Stimulated activated CD8-positive, alpha-beta memory T cell treated with anti-CD3 and anti-CD28 coated beads, Interleukin-15, amount 100 ng/mL, for 1 hour (primary cell): Measurements from ENCODE around the gene VSX1.

Source experiments
- DNase-seq: peaks from one replicate; pipeline ENCODE4 v3.0.0-alpha.2; 2020; ENCODE audit warnings: low read depth

Gene VSX1

DNA sequence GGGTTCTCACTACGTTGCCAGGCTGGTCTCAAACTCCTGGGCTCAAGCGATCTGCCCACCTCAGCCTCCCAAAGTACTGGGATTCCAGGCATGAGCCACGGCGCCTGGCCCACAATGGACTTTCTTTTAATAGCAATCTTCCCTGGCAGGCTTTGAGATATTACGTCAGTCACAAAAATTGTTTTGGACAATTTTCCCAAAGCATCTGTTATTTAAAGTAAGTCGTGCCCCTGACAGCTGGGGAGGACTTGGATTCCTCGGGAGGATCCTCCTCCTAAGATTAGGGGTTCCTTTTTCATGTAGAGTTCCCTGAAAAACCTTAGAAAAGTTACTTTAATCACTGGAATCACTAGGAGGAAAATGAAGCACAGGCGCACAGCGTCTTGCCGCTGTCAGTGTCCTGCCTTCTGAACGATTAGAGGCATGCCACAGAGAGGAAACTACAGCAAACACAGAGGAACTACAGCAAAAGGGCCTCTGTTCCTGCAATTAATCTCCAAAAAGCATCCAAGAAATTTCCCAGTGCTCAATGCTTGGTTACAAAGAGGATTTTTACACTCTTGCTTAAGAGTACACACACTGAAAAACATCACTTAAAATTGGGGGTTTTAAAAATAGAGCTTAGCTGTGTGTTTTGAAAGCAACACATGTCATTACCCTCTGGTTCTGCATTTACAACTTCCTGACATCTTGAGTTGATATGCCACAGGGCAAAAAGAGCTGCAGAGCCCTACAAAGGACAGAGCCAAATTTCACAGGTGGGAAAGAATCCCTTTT is 28.5 kb downstream of the VSX1 start:
- DNase-seq = no peak

DNA sequence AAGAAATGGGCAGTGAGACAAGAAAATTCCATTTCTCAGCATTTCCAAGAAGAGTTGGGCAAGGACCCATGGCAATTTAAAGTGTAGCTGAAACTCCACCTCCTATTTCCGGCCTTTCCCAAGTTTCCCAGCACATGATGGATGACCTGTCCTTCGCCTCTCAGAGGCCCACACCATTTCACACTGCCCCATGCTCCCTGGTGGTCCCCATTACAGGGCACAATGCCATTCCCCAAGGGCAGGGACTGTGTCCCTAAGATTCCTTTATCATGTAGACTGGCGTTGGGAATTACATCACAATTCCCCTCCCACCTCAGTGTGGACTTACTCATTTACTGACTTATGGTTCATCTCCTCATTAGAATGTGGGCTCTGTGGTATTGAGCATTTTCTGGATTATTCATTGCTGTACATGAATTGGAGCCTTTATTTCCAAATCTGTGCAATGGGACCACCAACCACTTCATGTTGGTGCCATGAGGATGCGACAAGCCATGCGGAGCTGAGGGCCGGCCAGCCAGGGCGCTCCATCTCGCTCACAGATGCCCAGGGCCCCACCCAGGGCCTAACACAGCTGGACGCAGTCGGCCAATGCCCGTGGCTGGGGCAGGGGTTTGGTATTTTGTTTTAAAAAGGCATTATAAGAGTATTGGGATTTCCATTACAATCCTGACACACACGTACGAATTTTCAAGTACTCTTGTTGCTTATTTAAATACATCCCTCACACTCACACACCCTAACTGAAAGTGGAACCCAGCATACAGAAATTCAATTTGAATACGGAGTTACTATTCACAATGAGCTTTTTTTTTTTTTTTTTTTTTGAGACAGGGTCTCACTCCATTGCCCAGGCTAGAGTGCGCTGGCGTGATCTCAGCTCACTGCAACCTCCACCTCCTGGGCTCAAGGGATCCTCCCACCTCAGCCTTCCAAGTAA is 29.4 kb downstream of the VSX1 start:
- no peak for DNase-seq

DNA sequence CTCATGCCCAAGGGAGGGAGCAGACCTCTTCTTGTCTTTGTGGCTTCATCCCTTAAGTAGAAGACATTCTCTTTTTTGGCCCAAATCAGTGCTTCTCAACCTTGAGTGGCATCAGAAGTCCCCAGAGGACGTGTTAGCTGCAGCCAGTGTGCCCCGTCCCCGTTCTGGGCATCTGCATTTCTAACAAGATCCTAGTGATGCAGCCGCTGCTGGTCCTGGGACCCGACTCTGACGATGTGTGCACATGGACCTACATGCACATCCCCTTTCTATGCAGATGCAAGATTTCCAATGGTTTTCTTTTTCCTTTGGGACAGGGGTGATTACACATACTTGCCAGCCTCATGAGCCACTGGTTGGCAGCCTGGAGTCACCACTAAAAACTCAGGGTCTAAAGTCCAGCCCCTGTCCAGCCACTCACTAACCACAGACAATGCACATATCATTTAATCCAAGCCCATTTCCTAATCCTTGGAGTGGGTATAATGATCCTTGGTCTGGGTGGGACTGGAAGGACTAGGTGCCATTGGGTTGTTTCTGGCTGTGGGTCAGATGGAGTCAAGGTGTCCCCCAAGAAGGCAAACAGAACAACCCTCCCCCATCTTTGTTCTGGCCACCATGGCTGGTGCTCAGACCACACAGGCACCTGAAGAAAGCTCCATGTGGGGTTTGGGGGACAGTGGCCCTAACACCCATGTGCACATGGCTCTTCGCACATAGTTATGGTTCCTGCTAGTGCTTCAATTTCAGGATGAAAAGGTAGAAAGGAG is 30.4 kb downstream of the VSX1 start:
- no peak for DNase-seq

DNA sequence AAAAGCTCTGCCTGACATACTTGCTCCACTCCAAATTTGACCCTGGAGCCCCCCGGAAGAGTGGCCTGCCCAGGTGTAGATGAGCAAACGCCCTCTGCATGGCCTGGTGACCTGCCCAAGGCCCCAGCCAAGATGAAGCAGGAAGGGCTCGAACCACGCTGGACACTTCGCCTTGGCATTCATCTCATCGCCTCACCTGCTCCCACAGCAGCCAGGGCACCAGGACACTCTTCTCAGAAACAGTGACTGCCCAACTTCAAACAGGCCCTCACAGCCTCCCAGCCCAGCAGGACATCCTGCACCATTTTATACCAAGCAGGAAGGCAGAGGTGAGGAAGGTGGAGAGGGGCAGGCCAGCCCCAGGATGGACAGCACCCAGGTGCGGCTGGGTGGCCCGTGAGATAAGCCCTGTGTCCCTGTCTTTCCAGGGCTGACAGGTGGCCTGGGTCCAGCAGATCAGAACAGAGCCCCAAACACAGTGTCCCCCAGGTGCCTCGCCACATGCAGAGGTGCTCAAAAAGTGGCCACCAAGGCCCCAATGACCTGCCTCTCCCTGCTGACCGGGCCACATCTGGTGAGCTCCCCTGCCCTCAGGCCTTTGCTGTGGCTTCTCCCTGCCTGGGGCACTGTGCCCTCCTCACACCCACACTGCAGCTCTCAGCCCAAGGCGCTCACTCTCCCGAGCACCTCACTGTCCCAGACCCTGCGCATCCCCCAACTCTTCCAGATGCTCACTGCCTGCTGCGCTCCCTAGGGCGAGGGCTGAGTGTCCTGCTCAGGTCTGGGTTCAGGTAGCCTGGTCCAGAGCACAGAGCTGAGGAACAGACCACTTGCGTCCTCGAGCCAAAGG is 31.2 kb downstream of the VSX1 start:
- no peak for DNase-seq

DNA sequence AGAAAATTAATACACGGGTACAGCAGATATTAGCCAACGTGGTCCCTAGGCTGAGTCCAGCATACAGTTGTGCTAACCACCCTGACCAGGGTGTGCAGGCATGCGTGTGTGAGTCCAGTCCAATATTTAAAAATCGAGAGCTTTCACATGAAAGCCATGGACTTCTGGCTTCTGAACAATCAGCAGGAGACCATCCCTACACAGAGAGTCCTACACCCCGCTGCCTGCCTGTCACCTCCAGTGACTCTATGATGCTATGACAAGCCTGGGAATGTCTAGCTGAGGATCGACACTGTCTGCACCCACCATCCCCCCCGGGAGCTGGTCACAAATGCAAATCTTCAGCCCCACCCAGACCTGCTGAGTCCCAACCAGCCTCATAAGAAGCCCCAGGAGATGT is 31.9 kb downstream of the VSX1 start:
- DNase-seq = no peak

DNA sequence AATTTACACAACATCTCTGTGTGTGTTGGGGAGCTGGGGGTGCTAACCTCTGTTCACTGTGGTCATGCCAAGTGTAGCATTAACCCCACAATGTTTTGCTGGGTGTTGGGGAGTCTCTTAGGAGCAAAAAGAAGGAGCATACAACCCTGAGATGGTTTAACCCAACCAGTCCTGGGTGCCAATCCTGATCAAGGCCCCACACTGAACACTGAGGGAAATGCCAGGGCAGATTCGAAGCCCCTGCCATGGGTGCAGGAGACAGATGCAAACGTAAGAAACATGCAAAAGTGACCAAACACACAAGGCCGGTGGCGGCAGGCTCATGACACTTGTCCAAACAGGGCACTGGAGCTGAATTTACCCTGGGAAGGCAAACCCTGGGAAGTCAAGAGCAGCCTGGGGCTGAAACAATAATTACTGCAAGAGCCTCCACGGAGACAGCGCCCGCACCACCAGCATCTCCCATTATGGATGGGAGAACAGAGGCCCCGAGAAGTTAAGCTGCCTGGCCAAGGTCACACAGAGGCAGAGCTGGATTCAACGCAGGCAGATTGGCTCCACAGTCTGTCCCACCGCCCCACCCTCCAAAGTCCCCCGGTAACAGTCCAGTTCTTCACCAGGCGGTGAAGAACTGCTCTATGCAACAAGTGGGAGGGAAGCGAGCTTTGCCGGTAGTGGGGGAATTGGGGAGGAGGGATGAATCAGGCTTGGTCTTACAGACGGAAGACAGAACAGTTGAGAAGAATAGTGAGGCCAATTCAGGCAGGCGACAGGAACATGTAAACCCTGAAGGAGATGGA is 32.5 kb downstream of the VSX1 start:
- DNase-seq = no peak

DNA sequence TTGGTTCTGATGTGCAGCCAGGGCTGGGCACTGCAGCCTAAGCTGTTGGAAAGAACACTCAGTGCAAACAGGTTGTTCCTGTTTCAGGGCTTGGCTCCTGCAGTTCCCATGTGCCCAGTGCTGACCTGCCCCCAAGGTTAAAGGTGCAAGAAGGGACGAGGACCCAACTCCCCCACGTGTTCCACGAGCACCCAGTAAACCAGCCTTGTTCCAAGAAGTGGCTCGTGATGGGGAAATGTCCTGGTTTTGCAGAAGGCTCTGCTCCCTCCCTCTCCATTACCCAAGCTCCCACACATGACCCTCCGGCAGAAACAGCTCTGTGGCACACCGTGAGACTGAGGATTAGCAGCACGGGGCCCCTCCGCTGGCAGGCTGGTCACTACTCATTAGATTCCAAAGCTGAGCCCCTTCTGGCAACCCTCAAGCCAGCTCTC is 33.4 kb downstream of the VSX1 start:
- no peak for DNase-seq

DNA sequence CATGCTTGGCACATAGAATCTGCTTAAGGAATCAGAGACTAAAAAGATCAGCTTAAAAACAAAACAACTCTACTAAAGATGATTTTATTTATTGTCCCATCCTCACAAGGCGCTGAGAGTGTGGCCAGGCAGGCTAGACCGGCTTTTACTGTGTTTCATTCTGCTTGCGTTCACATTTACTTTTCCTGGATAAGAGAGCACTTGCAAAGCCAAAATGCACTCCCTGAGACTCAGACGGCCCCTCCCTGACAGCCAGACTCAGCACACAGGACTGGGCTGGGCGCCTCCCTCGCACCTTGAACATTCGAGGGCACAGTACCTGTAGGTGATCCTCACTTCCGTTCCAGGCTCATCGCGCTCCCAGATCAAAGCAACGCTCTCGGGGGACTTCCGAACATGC is 34.2 kb downstream of the VSX1 start:
- no peak for DNase-seq

DNA sequence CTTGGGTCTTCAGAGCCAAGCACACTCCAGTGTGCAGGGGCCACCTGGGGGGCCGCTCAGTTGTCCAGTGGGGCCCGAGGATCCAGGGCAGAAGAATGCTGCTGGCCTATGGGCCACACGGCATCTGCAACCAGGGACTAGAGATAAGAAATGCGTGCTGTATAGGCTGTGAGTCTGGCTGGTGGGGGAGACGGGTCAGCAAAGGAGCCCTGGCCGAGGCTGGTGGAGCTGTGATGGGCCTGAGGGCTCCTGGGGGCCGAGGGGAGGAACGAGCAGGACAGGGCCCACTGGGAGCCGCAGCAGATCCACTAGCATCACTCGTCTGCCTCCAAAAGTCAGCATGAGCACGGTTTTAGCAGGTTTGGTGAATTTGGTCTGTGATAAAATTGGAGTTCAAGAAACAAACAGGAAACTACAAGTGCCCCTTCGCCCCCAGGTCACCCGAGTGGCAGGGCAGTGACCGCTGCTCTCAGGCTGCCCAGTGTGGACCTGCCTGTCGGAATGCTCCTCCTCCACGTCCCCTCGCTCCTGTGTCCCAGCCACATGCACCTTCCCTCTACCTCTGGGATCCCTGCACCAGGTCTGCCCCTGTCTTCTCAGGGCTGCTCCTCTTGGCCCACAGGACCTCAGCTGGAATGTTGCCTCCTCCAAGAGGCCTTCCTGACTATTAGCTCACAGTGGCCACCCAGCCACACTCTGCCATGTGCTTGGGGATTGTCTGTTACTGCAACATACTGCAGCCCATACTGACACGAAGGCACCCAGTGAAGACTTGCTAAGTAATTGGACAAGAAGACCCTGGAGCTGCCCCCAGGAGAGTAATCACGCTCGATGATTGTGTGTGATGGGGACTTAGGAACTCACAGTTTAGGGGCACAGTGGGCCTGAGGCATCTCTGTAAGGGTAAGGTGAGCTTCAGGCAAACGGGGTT is 34.9 kb downstream of the VSX1 start:
- no peak for DNase-seq

DNA sequence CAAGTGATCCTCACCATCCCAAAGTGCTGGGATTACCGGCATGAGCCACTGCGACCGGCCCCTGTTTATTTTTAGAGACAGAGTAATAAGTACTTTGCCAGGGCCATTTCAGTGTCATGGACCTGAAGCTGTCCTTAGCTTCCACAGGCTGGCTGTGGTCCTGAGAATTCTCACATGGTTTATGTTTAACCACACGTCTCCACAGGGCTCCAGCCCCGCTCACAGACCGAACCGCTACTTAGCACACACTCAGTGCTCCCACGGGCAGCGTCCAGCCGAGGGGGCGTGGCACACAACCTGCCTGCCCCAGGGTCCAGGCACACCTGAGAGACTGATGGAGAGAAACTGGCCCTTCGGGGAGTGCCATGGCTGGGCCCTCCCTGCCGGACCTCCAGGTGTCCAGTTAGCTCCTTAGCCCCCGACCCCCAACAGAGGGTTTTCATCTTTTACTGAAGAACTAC is 35.7 kb downstream of the VSX1 start:
- DNase-seq = no peak

DNA sequence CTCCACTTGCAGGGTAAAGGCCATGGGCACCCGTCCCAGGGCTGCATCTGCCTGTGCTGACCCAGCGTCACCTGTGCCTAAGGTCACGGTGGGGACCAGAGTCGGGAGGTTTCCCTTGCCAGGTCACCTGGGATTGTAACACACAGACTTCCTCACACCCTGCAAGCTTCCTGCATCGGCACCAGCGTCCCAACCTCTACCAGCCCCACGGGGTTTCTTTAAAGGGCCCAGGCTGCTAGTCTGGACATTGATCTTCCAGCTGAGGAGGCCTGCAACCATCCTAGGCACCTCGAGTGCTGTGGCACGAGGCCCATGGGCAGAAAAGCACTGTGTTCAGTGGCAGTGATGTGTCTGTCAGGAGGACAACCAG is 36.6 kb downstream of the VSX1 start:
- DNase-seq = no peak

DNA sequence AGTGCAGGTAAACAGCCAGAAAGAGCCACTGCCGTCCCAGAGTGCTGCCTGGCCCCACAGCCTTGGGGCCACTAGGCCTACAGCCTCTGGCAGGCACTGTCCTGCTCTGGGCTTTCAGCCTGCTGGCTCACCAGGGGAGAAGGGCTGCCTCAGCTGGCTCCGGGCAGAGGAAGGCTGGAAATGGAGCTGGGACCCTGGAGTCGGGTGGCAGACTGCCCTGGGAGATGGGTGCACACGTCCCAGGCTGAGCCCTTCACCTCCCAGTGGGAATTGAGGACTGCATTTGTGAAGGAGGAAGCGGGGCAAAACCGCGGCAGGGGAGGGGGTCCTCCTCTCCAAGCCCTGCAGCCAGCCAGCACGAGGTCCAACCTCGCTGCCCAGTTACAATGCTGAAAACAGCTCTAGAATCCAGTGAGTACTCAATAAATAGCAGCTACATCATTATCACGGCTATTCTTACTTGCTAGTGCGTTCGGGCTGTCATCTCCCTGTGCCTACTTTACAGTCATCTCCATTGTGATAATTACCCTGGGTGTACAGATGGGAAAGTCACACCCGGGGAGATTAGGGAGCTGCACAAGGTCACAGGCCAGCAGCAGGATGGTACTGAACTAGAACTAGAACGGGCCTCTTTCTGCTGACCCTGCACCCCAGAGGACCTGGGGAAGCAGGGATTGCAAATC is 37.1 kb downstream of the VSX1 start:
- DNase-seq = no peak

DNA sequence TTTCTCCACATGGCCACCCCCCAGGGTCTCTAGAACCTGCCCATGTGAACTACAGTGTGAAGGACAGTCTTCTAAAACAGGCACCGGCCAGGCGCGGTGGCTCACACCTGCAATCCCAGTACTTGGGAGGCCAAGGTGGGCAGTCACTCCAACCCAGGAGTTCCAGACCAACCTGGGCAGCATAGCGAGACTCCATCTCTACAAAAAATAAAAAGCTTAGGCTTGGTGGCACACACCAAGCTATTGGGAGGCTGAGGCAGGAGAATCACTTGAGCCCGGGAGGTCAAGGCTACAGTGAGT is 37.7 kb downstream of the VSX1 start:
- no peak for DNase-seq

DNA sequence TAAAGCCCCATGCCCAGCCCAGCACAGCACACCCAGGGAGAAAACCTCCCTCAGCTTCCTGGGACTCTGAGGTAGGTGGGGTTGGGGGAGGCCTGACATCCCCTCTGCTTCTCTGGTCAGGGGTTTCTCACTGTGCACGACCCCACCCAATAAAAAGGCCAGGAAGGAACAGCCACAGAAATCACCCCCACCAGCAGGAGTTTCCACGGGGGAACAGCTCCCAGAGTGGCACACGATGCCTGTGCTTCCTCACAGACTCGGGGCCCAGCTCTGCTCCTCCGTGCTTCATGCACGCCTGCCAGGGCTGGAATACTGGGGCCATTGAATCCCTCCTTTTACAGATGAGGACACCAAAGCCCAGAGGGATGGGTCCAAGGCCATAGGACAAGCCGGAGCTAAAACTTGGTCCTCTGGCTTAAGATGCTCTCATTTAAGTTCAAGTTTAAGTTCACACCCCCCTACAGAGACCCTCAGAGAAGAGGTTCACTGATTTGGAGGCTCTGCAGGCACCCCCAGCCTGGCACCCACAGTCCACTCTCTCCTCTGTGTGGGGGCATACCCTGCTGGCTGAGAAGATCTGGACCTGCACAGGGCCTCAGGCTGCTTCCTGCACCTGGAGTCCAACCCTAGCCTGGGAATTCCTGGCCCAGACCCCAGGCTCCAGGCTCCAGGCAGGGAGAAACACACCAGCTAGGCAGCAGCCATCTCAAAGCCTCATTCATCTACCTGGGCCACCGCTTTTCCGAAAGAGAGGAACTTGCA is 38.3 kb downstream of the VSX1 start:
- no peak for DNase-seq

DNA sequence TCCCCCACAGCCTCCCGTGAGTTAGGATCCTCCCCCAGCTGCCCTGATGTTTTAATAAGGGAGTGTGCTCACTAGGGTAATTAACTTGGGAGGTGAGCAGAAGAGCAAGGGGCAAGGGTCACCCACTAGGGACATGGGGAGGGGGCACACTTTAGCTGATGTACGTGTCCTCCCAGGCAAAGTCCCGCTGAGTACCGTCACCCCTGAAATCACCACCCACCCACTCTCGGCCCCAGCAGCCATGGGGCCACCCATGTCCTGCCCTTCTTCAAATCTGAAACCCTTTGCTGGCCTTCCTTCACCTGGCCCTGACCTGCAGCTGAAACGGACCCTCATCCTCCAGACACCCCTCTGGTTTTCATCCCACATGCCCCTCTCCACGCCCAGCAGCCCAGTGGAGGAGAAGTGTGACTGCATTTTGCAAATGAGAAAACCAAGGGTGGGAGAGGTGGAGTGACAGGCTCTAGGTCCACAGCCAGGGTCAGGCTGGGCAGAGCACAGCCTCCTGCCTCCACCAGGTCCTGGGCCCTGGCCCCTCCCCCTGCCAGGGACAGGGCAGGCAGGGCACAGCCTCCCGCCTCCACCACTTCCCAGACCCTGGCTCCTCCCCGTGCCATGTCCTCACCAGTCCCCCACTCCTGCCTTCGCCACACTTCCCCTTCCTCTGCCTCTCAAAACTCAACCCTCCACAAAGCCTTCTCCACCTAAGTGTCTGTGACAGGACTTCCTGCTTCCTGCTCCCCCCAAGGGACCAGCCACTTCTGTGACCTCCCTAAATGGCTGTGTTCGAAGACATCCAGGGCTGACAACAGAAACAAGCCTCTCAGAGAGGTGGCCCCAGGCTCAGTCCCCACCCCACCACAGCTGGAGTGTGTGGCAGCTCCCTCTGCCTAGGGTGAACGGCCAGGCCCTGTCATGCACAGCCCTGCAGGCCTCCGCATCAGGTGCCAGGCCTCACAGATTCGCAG is 39.1 kb downstream of the VSX1 start:
- no peak for DNase-seq

DNA sequence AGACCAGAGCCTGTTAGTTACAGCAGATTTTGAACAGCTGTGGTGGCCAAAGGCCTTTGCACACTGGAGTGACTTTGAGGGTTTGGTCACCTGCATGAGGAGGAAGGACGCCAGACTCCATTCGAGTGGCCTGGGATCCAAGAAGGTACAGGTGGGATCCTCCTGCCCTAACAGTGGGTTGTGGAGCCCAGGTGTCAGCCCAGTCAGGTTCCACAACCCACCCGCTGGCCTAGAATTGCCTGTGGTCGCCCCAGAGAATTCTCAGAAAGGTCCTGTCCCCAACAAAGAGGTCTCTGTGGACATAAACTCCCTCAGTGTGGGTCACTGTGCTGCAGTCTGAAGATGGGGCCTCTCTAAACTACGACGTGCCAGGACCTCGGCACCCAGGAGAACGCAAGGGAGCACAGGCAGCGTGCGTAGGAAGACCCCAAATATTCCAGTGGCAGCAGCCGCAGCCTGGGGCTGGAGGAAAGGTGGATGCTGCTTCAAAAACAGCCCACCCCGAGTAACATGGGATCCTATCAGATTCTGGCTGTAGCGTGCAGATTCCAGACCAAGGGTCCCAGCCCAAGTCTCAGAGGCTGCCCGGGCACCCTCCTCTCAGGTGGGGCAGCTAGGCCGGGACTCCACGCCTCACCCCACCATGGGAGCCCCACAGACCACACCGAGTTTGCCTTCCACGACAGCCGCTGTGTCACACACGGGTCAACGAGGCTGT is 40.0 kb downstream of the VSX1 start:
- no peak for DNase-seq

DNA sequence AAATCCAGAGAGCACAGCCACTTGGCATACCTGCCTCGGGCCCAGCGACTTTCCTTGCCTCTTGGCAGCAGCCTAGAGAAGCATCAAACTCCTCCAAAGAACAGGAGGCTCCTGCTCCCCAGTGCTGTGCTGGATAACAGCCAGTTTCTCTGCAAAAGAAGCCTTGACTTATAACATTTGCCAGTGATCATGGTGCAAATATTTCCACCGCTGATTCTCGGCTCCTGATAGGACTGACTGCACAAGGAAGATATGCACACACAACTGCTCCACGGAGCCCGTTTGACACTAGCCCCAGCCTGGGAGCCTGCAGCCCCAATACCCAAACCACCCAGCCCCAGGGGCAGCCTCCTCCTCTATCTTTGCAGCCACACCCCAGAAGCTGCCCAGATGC is 41.5 kb downstream of the VSX1 start:
- no peak for DNase-seq
